GM12865 (cell line): ENCODE data around the gene FAT1.

Experiments used
- DNase-seq: peaks from one replicate; pipeline ENCODE4 v3.0.0; 2010; ENCODE audit warnings: low read depth
- H3K4me3 ChIP-seq: 2 replicates; pipeline ENCODE4 v1.5.1; 2011; ENCODE audit warnings: mild to moderate bottlenecking, low read depth, low read length, control low read depth
- CTCF ChIP-seq: IDR thresholded peaks from 2 replicates; pipeline ENCODE4 v1.5.1; 2011; ENCODE audit warnings: low read length, control low read depth, low read depth, inconsistent platforms; ENCODE audit not compliant: insufficient read depth; ENCODE audit errors: missing control alignments

The FAT1 gene

GRCh38 chr4:186691396-186691795 lies 32.3 kb downstream of the FAT1 start:
- no peak for DNase-seq
- TF ChIP-seq CTCF = no peak
- no peak overlapping the region for H3K4me3 ChIP-seq

DNA sequence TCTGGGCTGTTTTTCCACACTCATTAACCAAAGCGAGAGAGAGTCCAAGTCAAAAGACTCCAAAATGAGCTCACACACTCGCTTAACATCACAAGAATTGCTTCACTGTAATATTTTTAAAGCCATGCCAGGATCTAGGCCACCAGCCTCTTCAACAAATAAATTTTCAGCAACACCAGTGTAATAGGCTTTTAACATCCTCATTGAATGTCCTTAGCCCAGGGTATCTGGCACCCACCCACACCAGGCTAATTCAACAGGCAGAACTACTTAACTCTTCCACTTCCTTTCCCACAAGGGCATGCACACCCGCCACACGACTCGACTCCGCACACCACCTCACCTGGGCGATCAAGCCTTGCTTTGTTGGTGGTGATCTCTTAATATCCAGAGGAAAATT lies 34.2 kb downstream of the FAT1 start:
- no peak for TF ChIP-seq CTCF
- no peak overlapping the region for H3K4me3 ChIP-seq
- DNase-seq = no peak

GRCh38 chr4:186688150-186688943 lies 35.3 kb downstream of the FAT1 start:
- no peak for TF ChIP-seq CTCF
- H3K4me3 ChIP-seq = no peak overlapping the region
- DNase-seq = no peak

GRCh38 chr4:186687265-186687664 lies 36.4 kb downstream of the FAT1 start:
- DNase-seq = no peak
- no peak for TF ChIP-seq CTCF
- H3K4me3 ChIP-seq = no peak overlapping the region

- no peak overlapping the region for H3K4me3 ChIP-seq
- DNase-seq = no peak
- no peak for TF ChIP-seq CTCF
Measured at GRCh38 chr4:186685767-186686183, 37.9 kb downstream of the FAT1 start.

- DNase-seq = no peak
- no peak overlapping the region for H3K4me3 ChIP-seq
- no peak for TF ChIP-seq CTCF
Measured at GRCh38 chr4:186684889-186685309, 38.8 kb downstream of the FAT1 start.

DNA sequence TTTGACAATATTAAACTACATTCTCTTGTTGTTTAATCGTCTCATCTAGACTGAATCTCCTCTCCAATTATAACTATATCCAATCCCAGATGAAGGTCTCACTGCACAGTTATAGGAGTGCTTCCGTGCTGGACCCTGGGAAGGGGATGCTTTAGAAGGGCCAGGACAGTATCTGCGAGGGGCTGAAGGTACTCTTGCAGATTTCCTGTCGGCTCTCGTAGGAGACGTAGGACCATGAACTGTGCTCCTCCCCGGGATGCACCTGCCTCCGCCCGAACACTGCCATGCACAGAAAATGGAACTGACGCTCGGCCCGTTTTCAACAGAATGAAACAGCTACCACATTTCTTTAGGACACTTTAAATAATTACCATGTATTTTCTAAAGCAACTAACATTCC lies 39.4 kb downstream of the FAT1 start:
- TF ChIP-seq CTCF = no peak
- no peak for DNase-seq
- H3K4me3 ChIP-seq = no peak overlapping the region
